Activated naive CD8-positive, alpha-beta T cell treated with anti-CD3 and anti-CD28 coated beads, Interleukin-2, amount 10 ng/mL, durations not matched to agents 7 days and 5 days (primary cell): Measurements from ENCODE around the gene OMP. TPM values are rescaled to one million over a fixed set of nuclear protein-coding genes. Genes with fewer than 3 reads are reported as not detected.
"Not testable (repeated sequence)": the region's sequence is repeated elsewhere in the genome, so short reads cannot be mapped to it uniquely, and the experiment has no call there.

Source experiments
- ATAC-seq: fragments of 150-1000 bp; cut with Tn5 transposase; one replicate; pipeline ENCODE4 v1.10.0; 2021; ENCODE audit warnings: low read depth, moderate library complexity
- POLR2A ChIA-PET: fragments of 350-600 bp; sonication (Branson Sonifier 250); formaldehyde crosslinking; loops from one replicate; lab custom pipeline; 2021; ENCODE audit warnings: antibody characterized with exemption; lab: Charles Lee
- DNase-seq: peaks from one replicate; pipeline ENCODE4 v3.0.0; 2021
- H3K27ac Mint-ChIP-seq: one replicate; pipeline ENCODE4 v1.8.0; 2022; ENCODE audit warnings: mild to moderate bottlenecking, mixed read lengths
- H3K27me3 Mint-ChIP-seq: one replicate; pipeline ENCODE4 v1.8.0; 2022; ENCODE audit warnings: mild to moderate bottlenecking, moderate library complexity, mixed read lengths
- H3K36me3 Mint-ChIP-seq: one replicate; pipeline ENCODE4 v1.8.0; 2021; ENCODE audit warnings: mild to moderate bottlenecking, mixed read lengths
- H3K4me1 Mint-ChIP-seq: one replicate; pipeline ENCODE4 v1.8.0; 2021; ENCODE audit warnings: mixed read lengths
- H3K4me3 Mint-ChIP-seq: one replicate; pipeline ENCODE4 v1.8.0; 2022; ENCODE audit warnings: mild to moderate bottlenecking, moderate library complexity, mixed read lengths
- H3K9me3 Mint-ChIP-seq: one replicate; pipeline ENCODE4 v1.8.0; 2021; ENCODE audit warnings: mixed read lengths
- total RNA-seq, 2 experiments: library from RNA; stranded (reverse); gene quantifications; one replicate each; pipeline ENCODE4 v1.2.3, GENCODE V29; 2021

The OMP gene
- total RNA-seq, 2 experiments from 2014 or later = not detected

DNA sequence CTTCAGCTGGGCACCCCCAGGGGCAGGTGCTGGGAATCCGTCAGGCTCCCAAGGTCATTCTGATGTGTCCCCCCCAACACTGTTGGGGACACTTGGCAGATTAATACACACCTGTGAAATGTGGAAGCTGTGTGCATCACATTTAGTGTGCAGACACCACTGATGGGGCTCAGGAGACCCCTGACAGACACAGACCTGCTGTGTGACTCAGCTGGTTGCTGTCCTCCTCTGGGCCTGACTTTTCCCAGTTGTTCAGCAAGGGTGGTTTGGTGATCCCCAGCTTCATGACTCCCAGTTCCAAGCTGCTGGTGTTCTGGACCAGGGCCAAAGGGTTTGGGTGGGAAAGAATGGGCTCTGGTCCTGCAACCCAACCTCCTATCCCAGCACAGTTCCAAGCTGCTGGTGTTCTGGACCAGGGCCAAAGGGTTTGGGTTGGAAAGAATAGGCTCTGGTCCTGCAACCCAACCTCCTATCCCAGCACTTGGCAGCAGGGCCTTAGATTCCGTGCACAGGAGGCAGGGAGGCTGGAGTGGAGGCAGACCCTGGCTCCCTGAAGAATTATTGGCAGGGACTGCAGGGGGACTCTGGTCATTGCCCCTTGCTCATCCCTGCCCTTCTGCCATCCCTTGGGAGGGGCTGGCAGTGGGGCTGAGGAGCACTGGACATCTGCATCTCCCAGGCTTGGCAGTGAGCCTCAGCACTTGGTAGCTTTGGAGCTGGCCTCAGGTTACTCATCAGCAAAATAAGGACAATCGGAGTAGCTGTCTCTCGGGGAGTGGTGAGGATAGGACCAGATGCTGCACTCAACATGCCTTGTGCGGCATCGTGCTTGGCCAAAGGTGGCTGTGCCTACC is 8.4 kb upstream of the OMP start:
- POLR2A ChIA-PET = no interaction called here
- ATAC-seq (no peak), DNase-seq (no peak)
- H3K4me3 Mint-ChIP-seq = no peak overlapping the region
- no peaks in the 10 kb centered on the region for H3K27me3 Mint-ChIP-seq
- H3K9me3 Mint-ChIP-seq = no peaks in the 10 kb centered on the region
- no peak overlapping the region for H3K27ac Mint-ChIP-seq
- peaks cover 3% of the 10 kb centered on the region for H3K4me1 Mint-ChIP-seq
- H3K36me3 Mint-ChIP-seq = no peaks in the 10 kb centered on the region

DNA sequence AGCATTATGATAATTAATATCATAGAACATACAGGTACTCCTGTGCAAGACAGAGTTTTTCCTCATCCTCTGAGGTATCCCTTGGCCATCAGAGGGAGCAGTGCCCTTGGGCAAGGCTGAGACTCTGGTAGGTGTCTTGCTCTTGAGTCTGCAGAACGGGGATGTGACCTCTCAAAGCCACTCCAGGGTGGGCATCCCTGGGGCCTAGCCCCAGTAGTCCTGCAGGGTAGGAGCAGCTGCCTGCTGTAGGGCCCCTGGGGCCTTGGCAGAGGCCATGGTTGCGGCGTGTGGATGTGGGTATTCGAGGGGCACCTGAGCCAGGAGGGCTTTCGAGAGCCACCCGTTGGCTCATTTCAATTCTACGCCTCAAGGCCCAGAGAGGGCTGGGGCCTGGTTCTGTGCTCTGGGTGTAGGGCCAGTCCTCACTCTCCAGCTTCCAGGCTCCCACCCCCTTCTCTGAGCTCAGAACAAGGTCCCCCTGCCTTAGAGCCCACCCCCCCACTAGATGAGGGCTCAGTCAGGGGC is 7.7 kb upstream of the OMP start:
- POLR2A ChIA-PET = no interaction called here
- H3K4me3 Mint-ChIP-seq = no peak overlapping the region
- H3K9me3 Mint-ChIP-seq = no peaks in the 10 kb centered on the region
- H3K4me1 Mint-ChIP-seq = peaks cover 3% of the 10 kb centered on the region
- H3K27me3 Mint-ChIP-seq = no peaks in the 10 kb centered on the region
- DNase-seq = no peak
- H3K36me3 Mint-ChIP-seq = no peaks in the 10 kb centered on the region
- no peak for ATAC-seq
- no peak overlapping the region for H3K27ac Mint-ChIP-seq

DNA sequence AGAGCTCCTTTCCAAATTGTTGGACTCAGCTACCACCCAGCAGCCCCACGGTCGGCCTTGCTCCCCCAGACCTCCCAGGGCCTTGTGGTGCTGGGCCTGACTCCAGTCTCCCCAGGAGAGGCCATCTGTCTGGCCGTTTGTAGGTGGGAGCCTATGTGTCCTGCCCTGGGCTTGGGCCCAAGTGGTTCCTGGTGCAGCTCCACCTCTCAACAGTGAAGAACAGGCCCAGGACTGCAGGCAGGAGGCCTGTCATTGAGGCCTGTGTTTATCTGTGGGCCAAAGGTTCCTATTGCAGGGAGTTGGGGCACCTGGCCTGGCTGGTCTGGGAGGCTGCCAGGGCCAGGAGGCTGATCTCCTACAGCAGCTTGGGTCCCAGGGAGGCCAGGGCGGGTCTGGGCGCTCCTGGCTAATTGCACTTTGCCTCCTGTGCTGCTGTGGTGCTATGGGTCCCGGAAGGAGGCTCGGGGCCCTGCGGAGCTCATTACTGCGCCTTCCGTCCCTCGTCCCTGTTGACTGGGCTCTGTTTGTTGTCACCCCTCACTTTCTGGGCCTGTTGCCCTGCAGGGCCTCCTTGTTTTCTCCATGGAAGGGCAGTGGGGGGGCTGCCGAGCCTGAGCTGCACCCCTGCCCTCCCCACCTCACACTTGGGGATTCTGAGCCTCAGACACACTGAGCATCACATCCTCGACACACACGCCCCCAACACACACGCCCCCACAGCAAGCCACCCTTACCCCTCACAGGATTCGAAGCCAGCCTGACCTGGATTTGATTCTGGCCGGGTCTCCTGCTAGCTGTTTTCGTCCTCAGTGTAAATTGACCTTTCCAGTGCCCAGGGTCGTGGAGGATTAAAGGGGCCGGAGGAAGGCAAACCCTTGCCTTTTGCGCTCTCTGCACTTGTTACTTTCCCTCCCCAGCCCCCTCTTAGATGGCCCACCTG is 6.8 kb upstream of the OMP start:
- no peak overlapping the region for H3K4me3 Mint-ChIP-seq
- H3K27me3 Mint-ChIP-seq = peaks cover 1% of the 10 kb centered on the region
- DNase-seq (no peak), ATAC-seq (no peak)
- H3K27ac Mint-ChIP-seq = no peak overlapping the region
- no peaks in the 10 kb centered on the region for H3K9me3 Mint-ChIP-seq
- POLR2A ChIA-PET = no interaction called here
- peaks cover 3% of the 10 kb centered on the region for H3K4me1 Mint-ChIP-seq
- no peaks in the 10 kb centered on the region for H3K36me3 Mint-ChIP-seq

DNA sequence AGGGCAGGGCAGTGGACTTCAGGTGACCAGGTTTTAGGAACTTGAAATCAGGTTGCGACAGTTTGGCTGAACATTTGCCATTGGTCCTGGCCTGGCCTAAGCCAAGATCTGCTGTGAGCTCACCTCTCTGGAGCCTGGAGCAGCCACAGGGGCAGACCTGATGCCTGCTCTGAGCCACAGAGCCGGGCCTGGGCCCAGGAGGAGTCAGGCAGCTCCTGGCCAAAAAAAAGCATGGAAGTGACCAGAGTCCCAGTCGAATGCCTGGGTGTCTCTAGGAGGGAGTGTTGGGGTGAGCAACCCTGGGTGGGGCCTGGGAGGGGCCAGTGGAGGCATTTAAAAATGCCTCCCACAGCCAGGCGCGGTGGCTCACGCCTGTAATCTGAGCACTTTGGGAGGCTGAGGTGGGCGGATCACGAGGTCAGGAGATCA is 6.0 kb upstream of the OMP start:
- H3K9me3 Mint-ChIP-seq = no peaks in the 10 kb centered on the region
- H3K4me1 Mint-ChIP-seq = peaks cover 2% of the 10 kb centered on the region
- DNase-seq (no peak), ATAC-seq (no peak)
- H3K36me3 Mint-ChIP-seq = no peaks in the 10 kb centered on the region
- H3K27ac Mint-ChIP-seq = no peak overlapping the region
- peaks cover 1% of the 10 kb centered on the region for H3K27me3 Mint-ChIP-seq
- no peak overlapping the region for H3K4me3 Mint-ChIP-seq
- POLR2A ChIA-PET = no interaction called here

DNA sequence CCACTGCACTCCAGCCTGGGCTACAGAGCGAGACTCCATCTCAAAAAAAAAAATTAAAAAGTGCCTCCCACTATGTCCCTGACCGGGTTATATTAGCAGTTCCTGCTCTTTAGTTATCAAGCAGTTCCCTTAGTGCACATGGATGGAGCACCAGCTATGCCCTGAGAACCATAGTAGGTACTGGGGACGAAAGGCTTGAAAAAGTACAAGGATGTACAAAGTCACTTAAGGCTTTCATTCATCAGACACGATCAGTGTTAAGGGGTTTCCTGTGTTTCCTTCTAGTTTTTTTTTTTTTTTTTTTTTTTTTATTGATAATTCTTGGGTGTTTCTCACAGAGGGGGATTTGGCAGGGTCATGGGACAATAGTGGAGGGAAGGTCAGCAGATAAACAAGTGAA is 5.5 kb upstream of the OMP start:
- ATAC-seq, H3K27me3 Mint-ChIP-seq, DNase-seq, POLR2A ChIA-PET, H3K4me1 Mint-ChIP-seq, H3K36me3 Mint-ChIP-seq, H3K27ac Mint-ChIP-seq, H3K4me3 Mint-ChIP-seq, H3K9me3 Mint-ChIP-seq: not testable (repeated sequence)

DNA sequence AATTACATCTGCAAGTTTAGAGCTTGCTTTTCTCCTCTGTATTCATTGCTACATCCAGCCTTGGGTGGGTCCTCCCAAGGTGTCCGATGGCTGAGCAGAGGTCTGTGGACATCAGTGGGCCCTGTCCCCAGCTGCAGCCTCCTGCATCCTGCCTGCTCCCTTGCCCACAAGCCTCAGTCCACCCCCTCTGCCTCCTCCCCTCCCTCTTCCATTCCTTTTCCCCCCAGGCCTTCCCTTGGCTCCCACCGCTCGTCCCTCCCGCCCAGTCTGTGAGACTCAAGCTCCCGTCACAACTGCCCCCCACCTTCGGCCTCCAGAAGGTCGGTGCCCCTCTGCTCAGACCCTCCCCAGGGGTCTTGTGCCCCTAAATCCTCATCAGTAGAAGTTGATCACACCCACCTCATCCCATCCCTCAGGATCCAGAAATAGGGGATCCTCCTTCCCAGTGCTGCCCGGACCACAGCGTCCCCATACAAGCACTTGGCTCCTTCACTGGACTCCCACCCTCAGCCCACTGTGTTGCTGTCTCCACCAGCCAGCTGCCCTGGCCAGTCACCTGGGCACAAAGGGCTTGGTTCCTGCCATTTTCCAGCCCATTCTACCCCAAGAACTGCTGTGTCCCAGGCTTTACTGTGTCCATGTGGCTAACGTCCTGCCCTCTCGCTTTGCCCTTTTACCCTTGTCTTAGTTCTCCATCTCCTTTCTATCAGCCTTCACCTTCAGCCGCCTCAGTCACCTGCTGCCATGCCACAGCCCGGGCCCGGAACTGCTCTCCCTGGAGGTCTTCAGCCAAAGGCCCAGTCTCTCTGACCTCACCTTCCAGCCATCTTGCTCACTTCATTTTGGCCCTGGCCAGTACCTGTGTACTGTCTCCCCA is 2.2 kb upstream of the OMP start:
- ATAC-seq = no peak
- POLR2A ChIA-PET = no interaction called here

DNA sequence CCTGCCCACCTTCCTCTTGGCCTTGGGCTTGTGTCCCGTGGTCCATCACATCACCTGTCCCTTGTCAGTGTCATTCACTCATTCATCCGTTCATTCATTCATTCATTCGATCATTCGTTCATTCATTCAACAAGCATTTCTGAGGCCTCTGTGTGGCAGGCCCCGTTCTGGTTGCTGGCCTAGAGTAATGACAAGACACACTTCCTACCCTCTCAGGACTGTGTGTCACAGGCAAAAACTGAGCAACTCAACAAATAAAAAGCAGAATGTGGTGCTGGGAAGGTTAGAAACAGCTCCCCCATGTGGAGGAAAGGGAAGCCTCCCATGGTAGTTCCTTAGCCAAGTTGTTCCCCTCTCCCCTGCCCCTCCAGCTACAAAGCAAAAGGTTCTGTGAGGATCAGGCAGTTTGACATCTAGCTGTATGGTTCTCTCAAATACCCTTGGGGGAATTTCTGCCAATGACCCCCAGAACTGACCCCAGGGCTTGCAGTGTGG is 1.6 kb upstream of the OMP start:
- DNase-seq (no peak), ATAC-seq (peak; percentile 46)
- POLR2A ChIA-PET = no interaction called here
- Mint-ChIP-seq H3K27me3 (peaks cover 1% of the 10 kb centered on the region), H3K9me3 (no peaks in the 10 kb centered on the region), H3K4me1 (peaks cover 2% of the 10 kb centered on the region), H3K4me3 (no peak overlapping the region), H3K36me3 (no peaks in the 10 kb centered on the region), H3K27ac (no peak overlapping the region)

More for the DNA sequence above, 2.2 kb upstream of the OMP start:
- no peak for DNase-seq
- H3K27me3 Mint-ChIP-seq = peaks cover 1% of the 10 kb centered on the region
- H3K4me3 Mint-ChIP-seq = no peak overlapping the region
- H3K9me3 Mint-ChIP-seq = no peaks in the 10 kb centered on the region
- no peaks in the 10 kb centered on the region for H3K36me3 Mint-ChIP-seq
- peaks cover 2% of the 10 kb centered on the region for H3K4me1 Mint-ChIP-seq
- no peak overlapping the region for H3K27ac Mint-ChIP-seq

DNA sequence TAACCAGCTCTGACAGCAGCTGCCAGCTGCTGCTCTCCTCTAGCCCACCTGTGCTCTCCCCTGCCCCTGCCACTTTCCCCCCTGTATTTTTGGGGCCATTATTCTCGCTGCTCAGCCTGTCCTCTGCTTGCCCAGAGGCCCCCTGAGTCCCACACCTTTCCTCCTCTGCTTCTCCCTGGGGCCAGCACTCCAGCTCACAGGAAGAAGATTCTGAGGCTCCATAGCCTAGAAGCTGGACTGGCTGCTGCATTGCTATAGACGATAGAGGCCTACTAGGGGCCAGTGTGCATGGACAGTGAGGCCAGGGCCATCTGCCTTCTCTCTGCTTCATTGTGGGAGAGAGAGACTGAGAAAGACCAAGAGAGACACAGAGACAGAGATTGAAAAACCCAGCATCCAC is 679 bp downstream of the OMP start:
- Mint-ChIP-seq H3K27me3 (peaks cover 3% of the 10 kb centered on the region), H3K36me3 (no peaks in the 10 kb centered on the region), H3K9me3 (no peaks in the 10 kb centered on the region), H3K4me1 (peaks cover 2% of the 10 kb centered on the region), H3K4me3 (no peak overlapping the region), H3K27ac (no peak overlapping the region)
- ATAC-seq (no peak), DNase-seq (no peak)
- POLR2A ChIA-PET = no interaction called here

DNA sequence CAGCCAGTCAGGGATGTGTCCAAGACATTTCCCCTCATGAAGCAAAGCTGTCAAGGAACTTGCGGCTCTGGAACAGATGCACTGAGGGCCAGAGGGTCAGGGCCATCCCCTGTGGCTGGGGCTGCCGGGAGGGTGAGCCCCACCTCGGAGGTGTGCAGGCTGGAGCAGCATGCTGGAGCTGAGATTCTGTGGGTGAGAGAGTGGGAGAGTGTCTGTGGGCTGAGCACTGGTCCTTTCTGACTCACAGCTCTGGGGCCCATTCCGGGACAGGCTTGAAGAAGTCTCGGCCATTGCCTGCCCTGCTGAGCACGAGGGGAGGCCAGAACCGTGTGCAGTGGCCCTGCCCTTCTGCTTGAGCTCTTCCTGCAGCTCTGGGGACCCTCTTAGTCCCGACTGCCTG is 2.1 kb downstream of the OMP start:
- no peak for ATAC-seq
- POLR2A ChIA-PET = interaction anchor here (0.6 kb wide), 1 partner anchor 143 kb away, joined by 3 read pairs; no protein-coding TSS in a partner anchor
- DNase-seq = no peak
- H3K27ac Mint-ChIP-seq = no peak overlapping the region
- H3K4me1 Mint-ChIP-seq = peaks cover 2% of the 10 kb centered on the region
- no peaks in the 10 kb centered on the region for H3K36me3 Mint-ChIP-seq
- peaks cover 3% of the 10 kb centered on the region for H3K27me3 Mint-ChIP-seq
- H3K4me3 Mint-ChIP-seq = no peak overlapping the region
- H3K9me3 Mint-ChIP-seq = no peaks in the 10 kb centered on the region

DNA sequence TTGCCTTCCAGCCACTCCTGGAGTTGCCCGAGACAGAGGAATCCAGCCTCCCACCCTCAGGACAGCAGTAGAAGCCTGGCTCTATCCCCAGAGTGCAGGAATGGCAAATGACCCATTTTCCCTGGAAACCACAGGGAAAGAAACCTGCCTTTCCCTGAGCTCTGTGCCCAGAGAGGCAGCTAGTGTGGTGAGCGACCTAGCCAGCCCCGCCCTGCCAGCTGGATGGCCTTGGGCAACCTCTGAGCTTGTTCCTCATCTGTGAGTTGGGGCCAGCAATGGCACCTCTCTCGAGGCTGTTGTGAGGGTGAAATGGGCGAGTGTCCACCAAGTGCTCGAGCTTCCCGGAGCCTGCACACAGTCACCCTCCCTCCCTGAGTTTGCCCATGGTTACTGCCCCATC is 3.7 kb downstream of the OMP start:
- no peaks in the 10 kb centered on the region for H3K36me3 Mint-ChIP-seq
- H3K27ac Mint-ChIP-seq = no peak overlapping the region
- H3K9me3 Mint-ChIP-seq = no peaks in the 10 kb centered on the region
- ATAC-seq (no peak), DNase-seq (no peak)
- POLR2A ChIA-PET = interaction anchor here (1.1 kb wide), 1 partner anchor 1282 kb away, joined by 4 read pairs; no protein-coding TSS in a partner anchor
- no peak overlapping the region for H3K4me3 Mint-ChIP-seq
- H3K27me3 Mint-ChIP-seq = peaks cover 2% of the 10 kb centered on the region
- no peaks in the 10 kb centered on the region for H3K4me1 Mint-ChIP-seq

DNA sequence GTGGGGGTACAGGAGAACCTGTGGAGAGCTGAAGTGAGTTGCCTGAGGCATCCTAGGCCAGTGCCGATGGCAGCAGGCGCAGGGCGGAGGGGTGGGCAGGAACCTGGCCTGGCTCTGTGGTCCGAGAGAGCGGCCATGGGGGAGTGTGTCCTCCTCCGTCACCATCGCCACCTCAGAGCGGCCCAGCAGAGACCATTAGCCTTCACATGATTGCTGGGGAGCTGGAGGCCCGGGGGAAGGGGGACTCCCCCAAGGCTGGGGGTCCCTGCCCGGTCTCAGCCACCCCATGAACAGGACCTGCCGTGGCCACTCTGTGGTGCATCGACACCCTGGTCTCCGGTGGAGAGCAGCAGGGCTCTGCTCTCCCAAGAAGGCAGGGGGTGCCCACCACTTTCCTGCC is 4.1 kb downstream of the OMP start:
- Mint-ChIP-seq H3K27me3 (peaks cover 2% of the 10 kb centered on the region), H3K27ac (no peak overlapping the region), H3K9me3 (no peaks in the 10 kb centered on the region), H3K4me3 (no peak overlapping the region), H3K4me1 (no peaks in the 10 kb centered on the region), H3K36me3 (no peaks in the 10 kb centered on the region)
- ATAC-seq (no peak), DNase-seq (no peak)
- POLR2A ChIA-PET = interaction anchor here (1.1 kb wide), 1 partner anchor 1283 kb away, joined by 4 read pairs; no protein-coding TSS in a partner anchor

DNA sequence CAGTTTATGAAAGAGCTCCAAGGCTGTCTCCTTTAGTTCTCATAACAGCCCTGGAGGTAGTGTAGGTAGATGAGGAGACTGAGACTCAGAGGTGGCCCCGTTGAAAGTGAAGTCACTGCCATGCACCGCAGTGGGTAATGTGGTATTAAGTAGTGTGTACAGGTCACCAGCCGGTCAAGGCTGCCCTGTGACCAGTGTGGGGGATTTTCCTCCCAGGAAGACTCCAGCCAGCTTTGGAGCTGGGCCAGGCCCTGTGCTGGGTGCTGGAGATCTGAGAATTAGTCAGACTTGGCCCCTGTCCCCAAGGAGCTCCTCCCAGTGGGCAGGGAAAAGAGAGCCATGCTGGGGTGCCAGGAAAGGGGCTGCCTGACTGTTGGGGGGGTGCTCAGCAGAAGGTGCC is 5.3 kb downstream of the OMP start:
- H3K27me3 Mint-ChIP-seq = peaks cover 2% of the 10 kb centered on the region
- H3K4me1 Mint-ChIP-seq = no peaks in the 10 kb centered on the region
- ATAC-seq (no peak), DNase-seq (no peak)
- H3K9me3 Mint-ChIP-seq = no peaks in the 10 kb centered on the region
- H3K27ac Mint-ChIP-seq = no peak overlapping the region
- no peaks in the 10 kb centered on the region for H3K36me3 Mint-ChIP-seq
- no peak overlapping the region for H3K4me3 Mint-ChIP-seq
- POLR2A ChIA-PET = interaction anchor here (1.0 kb wide), 1 partner anchor 26 kb away, joined by 3 read pairs; no protein-coding TSS in a partner anchor
